Testis (tissue), 2 donors: ENCODE results near the gene NUDT22.

Source experiments
- POLR2A ChIP-seq: fragments of 450-650 bp; IDR thresholded peaks from one replicate; pipeline ENCODE4 v1.6.1; 2017; ENCODE audit warnings: antibody characterized with exemption, mild to moderate bottlenecking, moderate library complexity
- TF ChIP-seq, protein P1 (sequence below), 3 experiments: fragments of 450-650 bp in 2 of 3; fragments of 200-600 bp in 1 of 3; sonication (generic) in 1 of 3; IDR thresholded peaks; one replicate each; pipeline ENCODE4 v1.5.1; 2016 to 2019; ENCODE audit warnings: antibody characterized with exemption in 3 of 3, mild to moderate bottlenecking in 2 of 3, moderate library complexity in 1 of 3

DNA sequence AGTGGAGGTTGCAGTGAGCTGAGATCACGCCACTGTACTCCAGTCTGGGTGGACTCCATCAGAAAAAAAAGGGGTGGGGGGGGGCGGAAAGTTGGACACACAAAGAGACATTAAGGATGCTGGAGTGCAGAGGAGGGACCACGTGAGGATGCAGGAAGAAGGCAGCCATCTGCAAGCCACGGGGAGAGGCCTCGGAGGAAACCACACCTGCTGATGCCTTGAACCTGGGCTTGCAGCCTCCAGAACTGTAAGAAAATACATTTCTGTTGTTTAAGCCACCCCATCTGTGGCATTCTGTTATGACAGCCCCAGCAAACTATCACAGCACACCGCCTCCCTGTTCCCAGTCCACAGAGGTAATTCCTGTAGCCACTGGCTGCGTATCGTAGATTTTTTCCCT, 49.3 kb upstream of the NUDT22 start:
- TF ChIP-seq POLR2A = no peak
- TF ChIP-seq, protein P1, sequence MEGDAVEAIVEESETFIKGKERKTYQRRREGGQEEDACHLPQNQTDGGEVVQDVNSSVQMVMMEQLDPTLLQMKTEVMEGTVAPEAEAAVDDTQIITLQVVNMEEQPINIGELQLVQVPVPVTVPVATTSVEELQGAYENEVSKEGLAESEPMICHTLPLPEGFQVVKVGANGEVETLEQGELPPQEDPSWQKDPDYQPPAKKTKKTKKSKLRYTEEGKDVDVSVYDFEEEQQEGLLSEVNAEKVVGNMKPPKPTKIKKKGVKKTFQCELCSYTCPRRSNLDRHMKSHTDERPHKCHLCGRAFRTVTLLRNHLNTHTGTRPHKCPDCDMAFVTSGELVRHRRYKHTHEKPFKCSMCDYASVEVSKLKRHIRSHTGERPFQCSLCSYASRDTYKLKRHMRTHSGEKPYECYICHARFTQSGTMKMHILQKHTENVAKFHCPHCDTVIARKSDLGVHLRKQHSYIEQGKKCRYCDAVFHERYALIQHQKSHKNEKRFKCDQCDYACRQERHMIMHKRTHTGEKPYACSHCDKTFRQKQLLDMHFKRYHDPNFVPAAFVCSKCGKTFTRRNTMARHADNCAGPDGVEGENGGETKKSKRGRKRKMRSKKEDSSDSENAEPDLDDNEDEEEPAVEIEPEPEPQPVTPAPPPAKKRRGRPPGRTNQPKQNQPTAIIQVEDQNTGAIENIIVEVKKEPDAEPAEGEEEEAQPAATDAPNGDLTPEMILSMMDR (IDR thresholded peaks at IDR 0.05) = no peak
